ENCODE results near the gene EHMT2. TPM values are rescaled to one million over a fixed set of nuclear protein-coding genes. Genes with fewer than 3 reads are reported as not detected.
"Not testable (repeated sequence)": the region's sequence is repeated elsewhere in the genome, so short reads cannot be mapped to it uniquely, and the experiment has no call there.

EHMT2 gene
- total RNA-seq, 1 donor from 2014 or later = 73.1 TPM

- intact Hi-C loops (cut with micrococcal nuclease) = no loop called here
These were observed 23.3 kb downstream of the EHMT2 start for GRCh38 chr6:31874084-31874670.

- intact Hi-C loops (cut with micrococcal nuclease) = no loop called here
These were observed 26.3 kb downstream of the EHMT2 start for GRCh38 chr6:31871046-31871659.

GRCh38 chr6:31870385-31870921 lies 27.0 kb downstream of the EHMT2 start:
- intact Hi-C loops (cut with micrococcal nuclease) = no loop called here

GRCh38 chr6:31869343-31869742 lies 28.2 kb downstream of the EHMT2 start:
- intact Hi-C loops (cut with micrococcal nuclease) = loop anchor here (10.0 kb wide), 1 partner anchor 105 kb away; the partner anchor contains the start of gene DXO

DNA sequence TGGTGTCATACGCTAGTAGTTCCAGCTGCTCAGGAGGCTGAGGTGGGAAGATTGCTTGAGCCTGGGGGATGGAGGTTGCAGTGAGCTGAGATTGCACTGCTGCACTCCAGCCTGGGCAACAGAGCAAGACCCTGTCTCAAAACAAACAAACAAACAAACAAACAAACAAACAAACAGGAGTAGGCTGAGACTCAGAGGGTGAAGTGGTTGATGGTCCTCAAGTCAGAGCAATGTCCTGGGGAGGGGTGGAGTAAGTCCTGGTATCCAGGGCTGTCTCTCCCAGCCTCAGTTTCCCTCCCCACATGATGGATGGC lies 28.9 kb downstream of the EHMT2 start:
- intact Hi-C loops (cut with micrococcal nuclease) = loop anchor here (10.0 kb wide), 1 partner anchor 106 kb away; the partner anchor contains the start of gene DXO

GRCh38 chr6:31865205-31866118 lies 32.0 kb downstream of the EHMT2 start:
- intact Hi-C loops (cut with micrococcal nuclease) = loop anchor here (10.0 kb wide), 1 partner anchor 109 kb away; the partner anchor contains the start of gene DXO

DNA sequence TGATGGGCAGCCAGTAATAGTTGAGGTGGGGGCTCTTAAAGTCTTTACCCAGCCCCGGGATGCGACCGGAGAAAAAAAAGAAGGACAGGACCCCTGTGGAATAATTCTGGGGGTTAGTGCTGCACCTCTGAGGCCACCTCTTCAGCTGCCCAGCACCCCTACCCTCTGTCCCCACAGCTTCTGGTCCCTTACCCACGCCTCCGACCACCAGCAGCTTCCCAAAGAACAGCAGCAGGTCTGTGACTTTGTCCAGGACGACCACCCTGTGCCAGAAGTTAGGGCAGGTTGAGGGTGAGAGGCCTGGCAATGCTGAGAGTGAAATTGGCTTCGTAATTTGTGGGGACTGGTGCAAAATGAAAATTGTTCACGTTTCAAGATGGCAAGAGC lies 32.7 kb downstream of the EHMT2 start:
- intact Hi-C loops (cut with micrococcal nuclease) = loop anchor here (10.0 kb wide), 1 partner anchor 110 kb away; the partner anchor contains the start of gene DXO

DNA sequence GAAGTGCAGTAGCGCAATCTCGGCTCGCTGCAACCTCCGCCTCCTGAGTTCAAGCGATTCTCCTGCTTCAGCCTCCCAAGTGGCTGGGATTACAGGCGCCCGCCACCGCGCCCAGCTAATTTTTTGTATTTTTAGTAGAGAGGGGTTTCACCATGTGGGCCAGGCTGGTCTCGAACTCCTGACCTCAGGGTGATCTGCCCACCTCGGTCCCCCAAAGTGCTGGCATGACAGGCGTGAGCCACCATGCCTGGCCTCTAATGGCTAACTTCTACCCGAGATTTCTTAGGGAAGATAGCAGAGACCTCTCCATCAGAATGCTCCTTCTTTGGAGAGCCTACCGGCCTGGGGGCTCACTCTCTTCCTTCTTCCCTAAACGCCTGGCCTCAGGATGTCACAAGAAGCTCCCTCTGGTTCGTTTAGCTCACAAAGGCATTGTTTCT lies 33.4 kb downstream of the EHMT2 start:
- intact Hi-C loops (cut with micrococcal nuclease) = loop anchor here (10.0 kb wide), 1 partner anchor 111 kb away; the partner anchor contains the start of gene DXO

GRCh38 chr6:31862344-31863235 lies 34.9 kb downstream of the EHMT2 start, which contains the start of gene NEU1:
Gene NEU1 (minus strand): TSS chr6:31862821. CDS start chr6:31862776, 45 bp downstream.
- intact Hi-C loops (cut with micrococcal nuclease) = loop anchor here (1.0 to 10.0 kb wide), 8 partner anchors 28 to 316 kb away; partner anchors contain the start of genes ABHD16A, ATF6B, ATP6V1G2 and DXO

GRCh38 chr6:31861919-31862343 lies 35.6 kb downstream of the EHMT2 start:
- intact Hi-C loops (cut with micrococcal nuclease) = loop anchor here (1.0 to 10.0 kb wide), 5 partner anchors 27 to 267 kb away; partner anchors contain the start of genes ATF6B, DXO and PRRC2A

- intact Hi-C loops (cut with micrococcal nuclease) = loop anchor here (10.0 kb wide), 1 partner anchor 114 kb away; the partner anchor contains the start of gene DXO
These were observed 36.3 kb downstream of the EHMT2 start for GRCh38 chr6:31861150-31861549.

GRCh38 chr6:31860349-31860748 lies 37.1 kb downstream of the EHMT2 start:
- intact Hi-C loops (cut with micrococcal nuclease) = loop anchor here (10.0 kb wide), 1 partner anchor 114 kb away; the partner anchor contains the start of gene DXO

DNA sequence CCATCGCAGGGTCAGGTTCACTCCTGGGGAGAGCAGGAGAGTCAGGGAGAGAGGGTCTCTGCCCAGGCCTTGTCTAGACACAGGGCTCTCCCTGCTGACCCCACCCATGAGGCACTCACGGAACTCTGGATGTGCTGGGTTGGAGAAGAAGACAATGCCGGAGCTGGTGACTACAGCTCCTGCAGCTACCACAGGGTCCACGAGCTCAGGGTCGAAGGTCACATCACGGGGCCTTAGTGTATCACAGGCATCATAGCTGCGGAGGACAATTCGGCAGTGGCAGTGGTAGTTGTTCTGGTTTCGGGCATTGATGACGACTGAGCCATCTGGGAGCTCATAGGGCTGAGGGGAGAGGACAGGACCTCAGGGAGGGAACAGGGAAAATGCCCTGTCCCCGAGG lies 37.6 kb downstream of the EHMT2 start:
- intact Hi-C loops (cut with micrococcal nuclease) = loop anchor here (10.0 kb wide), 1 partner anchor 115 kb away; the partner anchor contains the start of gene DXO

DNA sequence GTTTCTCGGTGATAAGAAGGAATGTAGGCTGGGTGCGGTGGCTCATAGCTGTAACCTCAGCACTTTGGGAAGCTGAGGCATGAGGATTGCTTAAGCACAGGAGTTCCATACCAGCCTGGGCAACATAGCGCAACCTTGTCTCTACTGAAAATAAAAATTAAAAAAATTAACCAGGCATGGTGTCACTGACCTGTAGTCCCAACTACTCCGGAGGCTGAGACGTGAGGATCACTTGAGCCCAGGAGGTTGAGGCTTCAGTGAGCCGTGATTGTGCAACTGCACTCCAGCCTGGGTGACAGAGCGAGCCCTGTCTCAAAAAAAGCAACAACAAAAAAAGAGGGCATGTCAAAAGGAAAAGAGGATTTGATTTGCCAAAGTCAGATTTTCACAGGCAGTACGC lies 38.8 kb downstream of the EHMT2 start:
- intact Hi-C loops (cut with micrococcal nuclease) = no loop called here

GRCh38 chr6:31857774-31858173 lies 39.7 kb downstream of the EHMT2 start:
- intact Hi-C loops (cut with micrococcal nuclease) = not testable (repeated sequence)

DNA sequence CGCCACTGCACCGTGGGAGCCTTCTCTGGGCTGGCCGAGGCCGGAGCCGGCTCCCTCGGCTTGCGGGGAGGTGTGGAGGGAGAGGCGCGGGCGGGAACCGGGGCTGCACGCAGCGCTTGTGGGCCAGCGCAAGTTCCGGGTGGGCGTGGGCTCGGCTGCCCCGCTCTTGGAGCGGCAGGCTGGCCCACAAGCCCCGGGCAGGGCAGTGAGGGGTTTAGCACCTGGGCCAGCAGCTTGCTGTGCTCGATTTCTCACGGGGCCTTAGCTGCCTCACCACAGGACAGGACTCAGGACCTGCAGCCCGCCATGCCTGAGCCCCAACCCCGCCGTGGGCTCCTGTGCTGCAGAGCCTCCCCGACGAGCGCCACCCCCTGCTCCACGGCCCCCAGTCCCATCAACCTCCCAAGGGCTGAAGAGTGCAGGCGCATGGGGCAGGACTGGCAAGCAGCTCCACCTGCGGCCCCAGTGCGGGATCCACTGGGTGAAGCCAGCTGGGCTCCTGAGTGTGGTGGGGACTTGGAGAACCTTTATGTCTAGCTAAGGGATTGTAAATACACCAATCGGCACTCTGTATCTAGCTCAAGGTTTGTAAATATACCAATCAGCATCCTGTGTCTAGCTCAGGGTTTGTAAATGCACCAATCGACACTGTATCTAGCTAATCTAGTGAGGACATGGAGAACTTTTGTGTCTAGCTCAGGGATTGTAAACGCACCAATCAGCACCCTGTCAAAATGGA lies 45.3 kb downstream of the EHMT2 start:
- intact Hi-C loops (cut with micrococcal nuclease) = not testable (repeated sequence)

DNA sequence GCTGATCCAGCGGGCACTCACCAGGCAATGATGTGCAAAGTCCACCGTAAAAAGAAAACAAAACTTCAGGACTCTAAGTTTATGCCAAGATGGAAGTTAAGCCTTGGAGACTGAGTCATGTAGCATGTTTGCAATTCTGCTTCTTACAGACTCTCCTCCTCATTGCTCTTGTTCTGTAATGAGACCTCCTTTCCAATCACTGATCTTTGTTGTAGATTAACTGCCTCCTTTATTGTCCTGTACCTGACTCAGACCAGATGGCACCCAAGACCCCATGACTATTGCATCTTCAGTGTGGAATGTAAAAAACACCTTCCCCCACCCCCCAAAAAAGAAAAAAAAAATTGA lies 46.0 kb downstream of the EHMT2 start:
- intact Hi-C loops (cut with micrococcal nuclease) = no loop called here

- intact Hi-C loops (cut with micrococcal nuclease) = no loop called here
These were observed 46.6 kb downstream of the EHMT2 start for GRCh38 chr6:31850765-31851484.

Measured in T-helper 2 cell treated with Interferon-gamma antibody and Interleukin-4, amounts not matched to agents 100 ng/mL and 5 ng/mL, for 36 hours (primary cell).